HCT116 (cell line): Measurements from ENCODE around the gene ARID1A. TPM values are rescaled to one million over a fixed set of nuclear protein-coding genes. Genes with fewer than 3 reads are reported as not detected.

Experiments used
- ATAC-seq: fragments of 200-7000 bp; cut with Tn5 transposase; 2 replicates; pipeline ENCODE4 v1.9.1; 2020; ENCODE audit warnings: mild to moderate bottlenecking, moderate library complexity
- BruUV-seq: library from RNA; stranded (reverse); fragments of 400-500 nt; replicated peaks from 2 replicates; lab custom pipeline; 2021; lab: Mats Ljungman, UMichigan
- CTCF ChIA-PET: fragments of 300-600 bp; sonication (Branson Sonifier 250); formaldehyde crosslinking; loops from one replicate; lab custom pipeline; 2021; ENCODE audit warnings: antibody characterized with exemption; lab: Charles Lee
- POLR2A ChIA-PET: fragments of 300-600, 350-600 bp; sonication (Branson Sonifier 250); formaldehyde crosslinking; loops from one replicate; lab custom pipeline; 2021; ENCODE audit warnings: antibody characterized with exemption; lab: Charles Lee
- RAD21 ChIA-PET, 2 experiments: fragments of 300-600 bp; sonication (Branson Sonifier 250); formaldehyde crosslinking; loops; one replicate each; lab custom pipeline; 2023; ENCODE audit warnings: low total read pairs in 2 of 2; ENCODE audit not compliant: uncharacterized antibody in 2 of 2, unreplicated experiment in 2 of 2, low non-redundant PET in 1 of 2; lab: Charles Lee
- DNase-seq: peaks from one replicate; pipeline ENCODE4 v3.0.0-alpha.2; 2010; ENCODE audit warnings: low read depth, low spot score
- H2AFZ ChIP-seq: fragments of 200-600 bp; shearing (Covaris generic), sonication (generic); 2 replicates; pipeline ENCODE4 v1.6.1; 2017; ENCODE audit warnings: low read depth, mixed run types, mixed read lengths, antibody characterized with exemption, low read length; ENCODE audit not compliant: poor library complexity, severe bottlenecking
- H3K27ac ChIP-seq: 2 replicates; pipeline ENCODE4 v1.5.1; 2012; ENCODE audit warnings: low read depth, low read length
- H3K27me3 ChIP-seq: fragments of 200-600 bp; sonication (generic); 2 replicates; pipeline ENCODE4 v1.6.1; 2016; ENCODE audit warnings: mixed run types, low read length, mixed read lengths; ENCODE audit not compliant: insufficient read depth
- H3K36me3 ChIP-seq, 2 experiments: fragments of 200-500 bp in 1 of 2; fragments of 200-600 bp in 1 of 2; sonication (Bioruptor generic) in 1 of 2; sonication (generic) in 1 of 2; 2 replicates each; pipeline versions ENCODE4 v1.5.1 to v1.6.1; 2014 to 2016; ENCODE audit warnings: low read length in 2 of 2, inconsistent platforms in 1 of 2, mixed read lengths in 1 of 2, mixed run types in 1 of 2; ENCODE audit not compliant: insufficient read depth in 2 of 2, control insufficient read depth in 1 of 2
- H3K4me1 ChIP-seq, 2 experiments: fragments of 200-600 bp in 1 of 2; sonication (generic) in 1 of 2; 2 replicates each; pipeline versions ENCODE4 v1.5.1 to v1.6.1; 2012 to 2017; ENCODE audit warnings: low read length in 2 of 2, inconsistent platforms in 1 of 2, mild to moderate bottlenecking in 1 of 2, mixed read lengths in 1 of 2, mixed run types in 1 of 2, moderate library complexity in 1 of 2; ENCODE audit not compliant: insufficient read depth in 2 of 2, control insufficient read depth in 1 of 2
- H3K4me2 ChIP-seq: fragments of 200-600 bp; sonication (generic); 2 replicates; pipeline ENCODE4 v1.6.1; 2017; ENCODE audit warnings: mixed run types, low read length, mixed read lengths
- H3K4me3 ChIP-seq, 2 experiments: fragments of 200-600 bp in 1 of 2; sonication (generic) in 1 of 2; replicated peaks in 1 of 2; 2 replicates each; pipeline ENCODE4 v1.5.1; 2011 to 2016; ENCODE audit warnings: low read length in 2 of 2, control low read depth in 1 of 2, low read depth in 1 of 2, mild to moderate bottlenecking in 1 of 2, mixed read lengths in 1 of 2, mixed run types in 1 of 2
- H3K79me2 ChIP-seq: fragments of 200-600 bp; sonication (generic); 2 replicates; pipeline ENCODE4 v1.6.1; 2017; ENCODE audit warnings: mild to moderate bottlenecking, mixed run types, low read length, moderate library complexity, mixed read lengths; ENCODE audit not compliant: insufficient read depth
- H3K9ac ChIP-seq: fragments of 200-600 bp; sonication (generic); 2 replicates; pipeline ENCODE4 v1.6.1; 2016; ENCODE audit warnings: low read length, mixed read lengths
- H3K9me2 ChIP-seq: fragments of 200-600 bp; sonication (generic), shearing (Covaris generic); 2 replicates; pipeline ENCODE4 v1.6.1; 2017; ENCODE audit warnings: mixed run types, mild to moderate bottlenecking, moderate library complexity; ENCODE audit not compliant: insufficient read depth
- H3K9me3 ChIP-seq, 2 experiments: fragments of 200-500 bp in 1 of 2; fragments of 200-600 bp in 1 of 2; sonication (Bioruptor generic) in 1 of 2; sonication (generic) in 1 of 2; 2 replicates each; pipeline ENCODE4 v1.6.1; 2014 to 2017; ENCODE audit warnings: low read length in 2 of 2, mixed read lengths in 2 of 2, inconsistent platforms in 1 of 2, low read depth in 1 of 2, mild to moderate bottlenecking in 1 of 2, mixed run types in 1 of 2, moderate library complexity in 1 of 2; ENCODE audit not compliant: control insufficient read depth in 1 of 2, insufficient read depth in 1 of 2
- H4K20me1 ChIP-seq: fragments of 200-600 bp; sonication (generic), shearing (Covaris generic); 2 replicates; pipeline ENCODE4 v1.6.1; 2017; ENCODE audit warnings: mixed run types, mild to moderate bottlenecking, moderate library complexity; ENCODE audit not compliant: insufficient read depth
- ATF3 ChIP-seq: IDR thresholded peaks from 2 replicates; pipeline ENCODE4 v1.6.1; 2012
- CBX3 ChIP-seq: IDR thresholded peaks from 2 replicates; pipeline ENCODE4 v1.6.1; 2012; ENCODE audit warnings: low read depth
- CEBPB ChIP-seq: IDR thresholded peaks from 2 replicates; pipeline ENCODE4 v1.6.1; 2012; ENCODE audit warnings: low read depth
- CTCF ChIP-seq, 3 experiments: fragments of 200-600 bp in 1 of 3; sonication (generic) in 1 of 3; IDR thresholded peaks in 2 of 3; conservative IDR thresholded peaks in 1 of 3; 2 replicates each; pipeline ENCODE4 v1.5.1; 2012 to 2017; ENCODE audit warnings: low read depth in 2 of 3, low read length in 2 of 3, antibody characterized with exemption in 1 of 3, borderline replicate concordance in 1 of 3, control low read depth in 1 of 3, mild to moderate bottlenecking in 1 of 3, mixed read lengths in 1 of 3, mixed run types in 1 of 3, moderate library complexity in 1 of 3; ENCODE audit not compliant: insufficient read depth in 1 of 3
- EGR1 ChIP-seq: IDR thresholded peaks from 2 replicates; pipeline ENCODE4 v1.6.1; 2012; ENCODE audit warnings: low read depth
- ELF1 ChIP-seq: IDR thresholded peaks from 2 replicates; pipeline ENCODE4 v1.6.1; 2012; ENCODE audit warnings: low read depth, borderline replicate concordance
- EZH2 ChIP-seq: fragments of 200-600 bp; sonication (generic); IDR thresholded peaks from 2 replicates; pipeline ENCODE4 v1.6.1; 2017; ENCODE audit warnings: antibody characterized with exemption, mixed run types
- FOSL1 ChIP-seq: IDR thresholded peaks from 2 replicates; pipeline ENCODE4 v1.6.1; 2012; ENCODE audit warnings: low read depth
- JUND ChIP-seq: IDR thresholded peaks from 2 replicates; pipeline ENCODE4 v1.6.1; 2012
- POLR2A ChIP-seq: IDR thresholded peaks from 2 replicates; pipeline ENCODE4 v1.7.0; 2011; ENCODE audit warnings: borderline replicate concordance; ENCODE audit not compliant: insufficient read depth, insufficient read length; ENCODE audit errors: extremely low read depth
- POLR2AphosphoS5 ChIP-seq: IDR thresholded peaks from 2 replicates; pipeline ENCODE4 v1.6.1; 2011; ENCODE audit warnings: mild to moderate bottlenecking, low read depth, low read length, moderate library complexity
- RAD21 ChIP-seq: IDR thresholded peaks from 2 replicates; pipeline ENCODE4 v1.6.1; 2012; ENCODE audit warnings: low read depth, mild to moderate bottlenecking
- SIN3A ChIP-seq: IDR thresholded peaks from 2 replicates; pipeline ENCODE4 v1.6.1; 2012; ENCODE audit warnings: low read depth
- SP1 ChIP-seq: IDR thresholded peaks from 2 replicates; pipeline ENCODE4 v1.6.1; 2012; ENCODE audit warnings: low read depth
- SRF ChIP-seq: IDR thresholded peaks from 2 replicates; pipeline ENCODE4 v1.6.1; 2012; ENCODE audit warnings: low read depth
- TCF7L2 ChIP-seq: IDR thresholded peaks from 2 replicates; pipeline ENCODE4 v1.7.0; 2011; ENCODE audit warnings: borderline replicate concordance, inconsistent platforms; ENCODE audit not compliant: insufficient read depth, insufficient read length; ENCODE audit errors: extremely low read depth
- YY1 ChIP-seq: IDR thresholded peaks from 2 replicates; pipeline ENCODE4 v1.6.1; 2011; ENCODE audit warnings: low read length, low read depth, moderate library complexity, mild to moderate bottlenecking; ENCODE audit not compliant: insufficient replicate concordance; ENCODE audit errors: extremely low read depth
- ZBTB33 ChIP-seq: IDR thresholded peaks from 2 replicates; pipeline ENCODE4 v1.6.1; 2011; ENCODE audit warnings: mild to moderate bottlenecking, low read length, moderate library complexity; ENCODE audit not compliant: insufficient replicate concordance; ENCODE audit errors: extremely low read depth
- ZFX ChIP-seq: fragments of 450-650 bp; IDR thresholded peaks from 2 replicates; pipeline ENCODE4 v1.6.1; 2017
- intact Hi-C: fragments of 100-400 bp; cut with micrococcal nuclease; formaldehyde crosslinking; loops from 2 replicates; pipeline ENCODE4 v1.10.0; 2022
- total RNA-seq: library from RNA; stranded (reverse); gene quantifications from one replicate; pipeline ENCODE4 v1.2.1, GENCODE V29; 2021; ENCODE audit not compliant: unreplicated experiment

The ARID1A gene
- total RNA-seq, 1 experiment from 2014 or later = 62.8 TPM

GRCh38 chr1:26771285-26771642 is 75.4 kb downstream of the ARID1A start:
- peak overlapping the region; percentile 52 for H3K27ac ChIP-seq
- peaks cover 5% of the 10 kb centered on the region; the same call in 1 of the 2 replicates for H3K79me2 ChIP-seq
- intact Hi-C loops = loop anchor here (5.0 kb wide), 1 partner anchor 44 kb away; no protein-coding TSS in a partner anchor
- POLR2A ChIA-PET = interaction anchor here (1.0 to 2.1 kb wide), 4 partner anchors 17 to 148 kb away, joined by 3 to 13 read pairs (median 4); partner anchors contain the start of gene PIGV
- no peak overlapping the region for H2AFZ ChIP-seq
- DNase-seq (no peak), ATAC-seq (peak; percentile 46)
- H3K9ac ChIP-seq = peak overlapping the region; percentile 33; the same call in 1 of the 2 replicates
- no peaks in the 10 kb centered on the region for H3K27me3 ChIP-seq
- CTCF ChIA-PET = interaction anchor here (1.6 kb wide), 1 partner anchor 18 kb away, joined by 5 read pairs; no protein-coding TSS in a partner anchor
- no peaks in the 10 kb centered on the region for H3K9me3 ChIP-seq
- peaks cover 21 to 59% of the 10 kb centered on the region in 2 experiments for H3K4me1 ChIP-seq
- H3K4me3 ChIP-seq = peak overlapping the region in 1 of 2 experiments; percentile 26; a peak in 2 of 4 replicates
- H3K9me2 ChIP-seq = no peaks in the 10 kb centered on the region
- H4K20me1 ChIP-seq = no peaks in the 10 kb centered on the region
- H3K36me3 ChIP-seq = peaks cover 64 to 83% of the 10 kb centered on the region in 2 experiments
- BruUV-seq = no TSS peak
- no peak for TF ChIP-seq ATF3
- no peak; the same call in 1 of the 2 replicates for TF ChIP-seq EGR1
- TF ChIP-seq YY1 = no peak
- TF ChIP-seq FOSL1 = no peak
- TF ChIP-seq CTCF (IDR thresholded peaks at IDR 0.05 in 2 of 3, conservative IDR thresholded peaks at IDR 0.05 in 1 of 3; ENCODE audit: borderline replicate concordance in 1 of 3, insufficient read depth in 1 of 3, low read depth in 2 of 3, low read length in 2 of 3) = no peak
- no peak for TF ChIP-seq RAD21
- TF ChIP-seq SP1 = no peak
- no peak for TF ChIP-seq TCF7L2
- no peak for TF ChIP-seq ZBTB33
- TF ChIP-seq ELF1 = no peak
- no peak for TF ChIP-seq POLR2AphosphoS5
- TF ChIP-seq JUND = no peak
- TF ChIP-seq SIN3A = no peak
- TF ChIP-seq SRF = no peak
- TF ChIP-seq POLR2A = no peak
- no peak for TF ChIP-seq CBX3
- no peak for TF ChIP-seq ZFX
- TF ChIP-seq EZH2 = no peak
- no peak for TF ChIP-seq CEBPB
- H3K4me2 ChIP-seq = peak overlapping the region; percentile 58
- RAD21 ChIA-PET = interaction anchor here in 1 of 2 experiments (1.3 kb wide), 1 partner anchor 18 kb away, joined by 3 read pairs; no protein-coding TSS in a partner anchor
